ENCODE measurements around the gene FBXL16. TPM values are rescaled to one million over a fixed set of nuclear protein-coding genes. Genes with fewer than 3 reads are reported as not detected.

FBXL16 gene
- total RNA-seq, 1 experiment from 2014 or later: not detected

- Histone ChIP-seq H3K27me3 (replicated peaks) (no peaks in the 10 kb centered on the region), H3K4me1 (replicated peaks) (peaks cover 43% of the 10 kb centered on the region), H3K36me3 (peaks cover 58% of the 10 kb centered on the region), H3K9me3 (replicated peaks) (peaks cover 5% of the 10 kb centered on the region), H3K27ac (no peak overlapping the region), H3K4me3 (peak overlapping the region; percentile 99)
- peak; percentile 53 to 69 for DNase-seq (ENCODE audit: low read depth in 1 of 2, low spot score in 2 of 2)
Observed at GRCh38 chr16:680967-681745, 24.4 kb downstream of the FBXL16 start.

GRCh38 chr16:680625-680945 lies 25.0 kb downstream of the FBXL16 start:
- peak overlapping the region; percentile 99 for H3K4me3 ChIP-seq
- peaks cover 43% of the 10 kb centered on the region for H3K4me1 ChIP-seq (replicated peaks)
- peak overlapping the region; percentile 70 for H3K27ac ChIP-seq
- H3K9me3 ChIP-seq (replicated peaks): peaks cover 5% of the 10 kb centered on the region
- H3K36me3 ChIP-seq: peaks cover 53% of the 10 kb centered on the region
- no peak for DNase-seq (ENCODE audit: low read depth in 1 of 2, low spot score in 2 of 2)
- H3K27me3 ChIP-seq (replicated peaks): no peaks in the 10 kb centered on the region

GRCh38 chr16:679814-680624 lies 25.6 kb downstream of the FBXL16 start, which contains the start of gene STUB1:
Gene STUB1, plus strand, starts transcription at chr16:680410. Its CDS starts 116 bp downstream, at chr16:680526.
- H3K4me3 ChIP-seq: peak within 1 kb of the TSS; percentile 99
- peaks cover 46% of the 10 kb centered on the region for H3K4me1 ChIP-seq (replicated peaks)
- H3K9me3 ChIP-seq (replicated peaks): peaks cover 5% of the 10 kb centered on the region
- H3K36me3 ChIP-seq: peaks cover 47% of the 10 kb centered on the region
- DNase-seq (ENCODE audit: low read depth in 1 of 2, low spot score in 2 of 2): peak; percentile 90
- H3K27me3 ChIP-seq (replicated peaks): no peaks in the 10 kb centered on the region
- H3K27ac ChIP-seq: peak within 1 kb of the TSS; percentile 70

- peaks cover 5% of the 10 kb centered on the region for H3K9me3 ChIP-seq (replicated peaks)
- H3K4me1 ChIP-seq (replicated peaks): peaks cover 41% of the 10 kb centered on the region
- H3K27me3 ChIP-seq (replicated peaks): no peaks in the 10 kb centered on the region
- peak; percentile 70 to 79 for DNase-seq (ENCODE audit: low read depth in 1 of 2, low spot score in 2 of 2)
- H3K36me3 ChIP-seq: peaks cover 43% of the 10 kb centered on the region
- H3K27ac ChIP-seq: no peak overlapping the region
- H3K4me3 ChIP-seq: peak overlapping the region; percentile 37
Observed at GRCh38 chr16:678858-679813, 26.5 kb downstream of the FBXL16 start.

GRCh38 chr16:678209-678857 lies 27.3 kb downstream of the FBXL16 start:
- Histone ChIP-seq H3K36me3 (peaks cover 43% of the 10 kb centered on the region), H3K27me3 (replicated peaks) (no peaks in the 10 kb centered on the region), H3K4me1 (replicated peaks) (peaks cover 33% of the 10 kb centered on the region), H3K27ac (no peak overlapping the region), H3K9me3 (replicated peaks) (peaks cover 5% of the 10 kb centered on the region), H3K4me3 (no peak overlapping the region)
- DNase-seq (ENCODE audit: low read depth in 1 of 2, low spot score in 2 of 2): no peak

- H3K9me3 ChIP-seq (replicated peaks): peaks cover 5% of the 10 kb centered on the region
- H3K4me1 ChIP-seq (replicated peaks): peaks cover 31% of the 10 kb centered on the region
- H3K36me3 ChIP-seq: peaks cover 43% of the 10 kb centered on the region
- no peaks in the 10 kb centered on the region for H3K27me3 ChIP-seq (replicated peaks)
- no peak for DNase-seq (ENCODE audit: low read depth in 1 of 2, low spot score in 2 of 2)
- H3K27ac ChIP-seq: no peak overlapping the region
- no peak overlapping the region for H3K4me3 ChIP-seq
Observed at GRCh38 chr16:677316-678190, 28.0 kb downstream of the FBXL16 start.

- Histone ChIP-seq H3K36me3 (peaks cover 43% of the 10 kb centered on the region), H3K4me3 (no peak overlapping the region), H3K27ac (no peak overlapping the region), H3K9me3 (replicated peaks) (peaks cover 5% of the 10 kb centered on the region), H3K27me3 (replicated peaks) (no peaks in the 10 kb centered on the region), H3K4me1 (replicated peaks) (peaks cover 27% of the 10 kb centered on the region)
- no peak for DNase-seq (ENCODE audit: low read depth in 1 of 2, low spot score in 2 of 2)
Observed at GRCh38 chr16:676913-677312, 28.7 kb downstream of the FBXL16 start.

GRCh38 chr16:676565-676902 lies 29.1 kb downstream of the FBXL16 start:
- Histone ChIP-seq H3K27me3 (replicated peaks) (no peaks in the 10 kb centered on the region), H3K9me3 (replicated peaks) (peaks cover 5% of the 10 kb centered on the region), H3K27ac (no peak overlapping the region), H3K4me3 (no peak overlapping the region), H3K36me3 (peaks cover 43% of the 10 kb centered on the region), H3K4me1 (replicated peaks) (peaks cover 24% of the 10 kb centered on the region)
- no peak for DNase-seq (ENCODE audit: low read depth in 1 of 2, low spot score in 2 of 2)

GRCh38 chr16:675884-676564 lies 29.6 kb downstream of the FBXL16 start:
- Histone ChIP-seq H3K4me3 (no peak overlapping the region), H3K27me3 (replicated peaks) (no peaks in the 10 kb centered on the region), H3K27ac (no peak overlapping the region), H3K4me1 (replicated peaks) (peaks cover 19% of the 10 kb centered on the region), H3K9me3 (replicated peaks) (peaks cover 5% of the 10 kb centered on the region), H3K36me3 (peaks cover 43% of the 10 kb centered on the region)
- no peak for DNase-seq (ENCODE audit: low read depth in 1 of 2, low spot score in 2 of 2)

- DNase-seq (ENCODE audit: low read depth in 1 of 2, low spot score in 2 of 2): no peak
- no peak within 1 kb of the TSS for H3K27ac ChIP-seq
- H3K4me3 ChIP-seq: no peak within 1 kb of the TSS
- no peaks in the 10 kb centered on the region for H3K27me3 ChIP-seq (replicated peaks)
- H3K4me1 ChIP-seq (replicated peaks): peaks cover 14% of the 10 kb centered on the region
- H3K9me3 ChIP-seq (replicated peaks): peaks cover 3% of the 10 kb centered on the region
- peaks cover 44% of the 10 kb centered on the region for H3K36me3 ChIP-seq
Observed at GRCh38 chr16:674968-675883, 30.4 kb downstream of the FBXL16 start, which contains the start of gene RHBDL1. Gene RHBDL1, plus strand, starts transcription at chr16:675671. Its CDS starts 120 bp downstream, at chr16:675791.

- Histone ChIP-seq H3K4me1 (replicated peaks) (peaks cover 9% of the 10 kb centered on the region), H3K9me3 (replicated peaks) (no peaks in the 10 kb centered on the region), H3K27ac (no peak overlapping the region), H3K27me3 (replicated peaks) (no peaks in the 10 kb centered on the region), H3K4me3 (no peak overlapping the region), H3K36me3 (peaks cover 50% of the 10 kb centered on the region)
- no peak for DNase-seq (ENCODE audit: low read depth in 1 of 2, low spot score in 2 of 2)
Observed at GRCh38 chr16:674214-674881, 31.3 kb downstream of the FBXL16 start.
